ENCODE measurements around the gene ZBTB9.

The ZBTB9 gene

GRCh38 chr6:33418690-33419291 lies 35.6 kb upstream of the ZBTB9 start:
- peak in 1 of 2 experiments; percentile 52 for DNase-seq

GRCh38 chr6:33419580-33420490 lies 34.5 kb upstream of the ZBTB9 start, which contains the start of gene SYNGAP1:
SYNGAP1 (plus strand) TSS chr6:33420065; CDS start chr6:33420265, 200 bp downstream.
- DNase-seq: peak; percentile 65 to 72

GRCh38 chr6:33420491-33421343 lies 33.7 kb upstream of the ZBTB9 start:
- DNase-seq: peak; percentile 68 to 78

GRCh38 chr6:33421344-33421643 lies 33.1 kb upstream of the ZBTB9 start:
- no peak for DNase-seq

GRCh38 chr6:33423777-33424176 lies 30.6 kb upstream of the ZBTB9 start:
- no peak for DNase-seq

- DNase-seq: no peak
Measured at GRCh38 chr6:33424855-33425667, 29.3 kb upstream of the ZBTB9 start.

- DNase-seq: peak; percentile 74 to 75
Measured at GRCh38 chr6:33425668-33426577, 28.5 kb upstream of the ZBTB9 start.

- DNase-seq: peak in 1 of 2 experiments; percentile 25
Measured at GRCh38 chr6:33426590-33427511, 27.5 kb upstream of the ZBTB9 start.

- DNase-seq: peak in 1 of 2 experiments; percentile 25
Measured at GRCh38 chr6:33427585-33428223, 26.7 kb upstream of the ZBTB9 start.

- peak; percentile 20 to 50 for DNase-seq
Measured at GRCh38 chr6:33428224-33428965, 26.0 kb upstream of the ZBTB9 start.

GRCh38 chr6:33428966-33429749 lies 25.2 kb upstream of the ZBTB9 start:
- DNase-seq: no peak

GRCh38 chr6:33429750-33430052 lies 24.7 kb upstream of the ZBTB9 start:
- no peak for DNase-seq

GRCh38 chr6:33430334-33430733 lies 24.0 kb upstream of the ZBTB9 start:
- DNase-seq: no peak

- peak in 1 of 2 experiments; percentile 34 for DNase-seq
Measured at GRCh38 chr6:33430991-33431879, 23.1 kb upstream of the ZBTB9 start.

- DNase-seq: no peak
Measured at GRCh38 chr6:33431880-33432541, 22.4 kb upstream of the ZBTB9 start.

- DNase-seq: no peak
Measured at GRCh38 chr6:33432546-33432945, 21.8 kb upstream of the ZBTB9 start.

Measured in NCI-H524 (cell line).